ENCODE results near the gene MAP2K1. TPM values are rescaled to one million over a fixed set of nuclear protein-coding genes. Genes with fewer than 3 reads are reported as not detected.

MAP2K1 gene
- total and polyA plus RNA-seq, 9 of the 15 experiments (the other 6 are each of a cell fraction or from before 2014, with no cell fraction given), result 7.5 to 58.3 (median 30.0) TPM

- TF ChIP-seq FIP1L1 (IDR thresholded peaks at IDR 0.05; ENCODE audit: low read depth, low read length, poor library complexity, severe bottlenecking), result no peak
- TF ChIP-seq BCL6 (CRISPR knock-in tag; IDR thresholded peaks at IDR 0.05), result no peak
- no peak for TF ChIP-seq ZNF592 (IDR thresholded peaks at IDR 0.05)
- TF ChIP-seq SRSF1 (IDR thresholded peaks at IDR 0.05; ENCODE audit: low read depth, low read length), result no peak
- no peak for TF ChIP-seq CAMTA2 (CRISPR knock-in tag; conservative IDR thresholded peaks at IDR 0.05)
- TF ChIP-seq PRMT5 (CRISPR knock-in tag; IDR thresholded peaks at IDR 0.05), result no peak
- TF ChIP-seq TAL1 (IDR thresholded peaks at IDR 0.05), result no peak
- TF ChIP-seq KLF6 (CRISPR knock-in tag; IDR thresholded peaks at IDR 0.05; ENCODE audit: borderline replicate concordance), result no peak
These were observed 127.9 kb downstream of the MAP2K1 start (continued) for GRCh38 chr15:66514586-66514985.

GRCh38 chr15:66515901-66516322, 129.2 kb downstream of the MAP2K1 start:
- WGBS (ENCODE audit: insufficient coverage, low coverage, missing lambda C conversion rate), result 92% methylated on average over 2 of the region's 2 CpGs
- no TSS peak for BruUV-seq (replicated peaks)
- Histone ChIP-seq H3K9me1 (ENCODE audit: control insufficient read depth, insufficient read depth, low read length) (no peaks in the 10 kb centered on the region), H2AFZ (ENCODE audit: low read depth, low read length) (no peak overlapping the region), H3K4me3 (no peak overlapping the region), H3K4me1 (replicated peaks in 1 of 2; ENCODE audit: control insufficient read depth in 2 of 2, insufficient read depth in 2 of 2, low read length in 2 of 2) (no peaks in the 10 kb centered on the region), H3K9ac (ENCODE audit: insufficient read depth in 1 of 2, low read depth in 2 of 2, low read length in 2 of 2) (no peak overlapping the region), H4K20me1 (replicated peaks; ENCODE audit: control insufficient read depth, insufficient read depth, low read length) (no peaks in the 10 kb centered on the region), H3K79me2 (ENCODE audit: control insufficient read depth, insufficient read depth, low read length) (no peaks in the 10 kb centered on the region), H3K4me2 (ENCODE audit: insufficient read depth, low read length) (no peak overlapping the region), H3K9me3 (replicated peaks; ENCODE audit: control insufficient read depth, insufficient read depth, low read depth, low read length) (no peaks in the 10 kb centered on the region), H3K36me3 (ENCODE audit: control insufficient read depth, insufficient read depth, low read length) (peaks cover 63% of the 10 kb centered on the region), H3K27ac (ENCODE audit: extremely low read depth, low read depth, low read length) (no peak overlapping the region), H3K27me3 (ENCODE audit: control insufficient read depth in 2 of 2, insufficient read depth in 2 of 2, low read length in 2 of 2) (no peaks in the 10 kb centered on the region)
- TF ChIP-seq ZNF347 (CRISPR knock-in tag; IDR thresholded peaks at IDR 0.05; ENCODE audit: low read depth), result no peak
- TF ChIP-seq ZNF740 (CRISPR knock-in tag; IDR thresholded peaks at IDR 0.05), result no peak
- no peak for TF ChIP-seq ZNF740 (tag; IDR thresholded peaks at IDR 0.05)
- no peak for TF ChIP-seq HDAC8 (tag; IDR thresholded peaks at IDR 0.05)
- TF ChIP-seq LARP7 (IDR thresholded peaks at IDR 0.05), result no peak
- TF ChIP-seq ZNF717 (CRISPR knock-in tag; IDR thresholded peaks at IDR 0.05), result no peak
- no peak for TF ChIP-seq ZNF121 (CRISPR knock-in tag; conservative IDR thresholded peaks at IDR 0.05)
- DNase-seq (ENCODE audit: extremely low read depth in 1 of 4, low spot score in 3 of 4), result no peak
- intact Hi-C loops (cut with micrococcal nuclease), result no loop called here
- no peak for ATAC-seq
- FAIRE-seq, result no peak
- in situ Hi-C loops (cut with MboI), result no loop called here
- POLR2A ChIA-PET, result interaction anchor here (0.6 to 1.2 kb wide), 4 partner anchors 11 to 17 kb away, joined by 3 to 4 read pairs (median 4); partner anchors contain the start of genes RPL4 and ZWILCH
- CTCF ChIA-PET (ENCODE audit: low intra/inter-chr PET ratio), result no interaction called here
